Hepatocyte (in vitro differentiated cells): ENCODE results near the gene COL24A1. TPM values are rescaled to one million over a fixed set of nuclear protein-coding genes. Genes with fewer than 3 reads are reported as not detected.

ENCODE experiments used
- DNase-seq: peaks from one replicate; pipeline ENCODE4 v3.0.0-alpha.2; 2016; ENCODE audit warnings: low spot score
- H2AFZ ChIP-seq: fragments of 200-600 bp; sonication (generic); 2 replicates; pipeline ENCODE4 v1.6.0; 2016; ENCODE audit warnings: antibody characterized with exemption, mild to moderate bottlenecking
- H3K27ac ChIP-seq: fragments of 200-600 bp; sonication (generic); 2 replicates; pipeline ENCODE4 v1.5.1; 2016; ENCODE audit warnings: mild to moderate bottlenecking
- H3K27me3 ChIP-seq: fragments of 200-600 bp; sonication (generic); 2 replicates; pipeline ENCODE4 v1.6.1; 2016
- H3K36me3 ChIP-seq: fragments of 200-600 bp; sonication (generic); replicated peaks from 2 replicates; pipeline ENCODE4 v1.5.1; 2016; ENCODE audit warnings: low read depth; ENCODE audit not compliant: insufficient read depth
- H3K4me1 ChIP-seq: fragments of 200-600 bp; sonication (generic); 2 replicates; pipeline ENCODE4 v1.5.1; 2016; ENCODE audit warnings: mild to moderate bottlenecking, moderate library complexity; ENCODE audit not compliant: insufficient read depth
- H3K4me2 ChIP-seq: fragments of 200-600 bp; sonication (generic); 2 replicates; pipeline ENCODE4 v1.6.0; 2016
- H3K4me3 ChIP-seq: fragments of 200-600 bp; sonication (generic); 2 replicates; pipeline ENCODE4 v1.5.1; 2016; ENCODE audit warnings: mild to moderate bottlenecking
- H3K79me2 ChIP-seq: fragments of 200-600 bp; sonication (generic); 2 replicates; pipeline ENCODE4 v1.6.0; 2017; ENCODE audit warnings: mild to moderate bottlenecking
- H3K9me2 ChIP-seq: fragments of 200-600 bp; sonication (generic); replicated peaks from 2 replicates; pipeline ENCODE4 v1.6.0; 2017; ENCODE audit warnings: mild to moderate bottlenecking; ENCODE audit not compliant: insufficient read depth
- H3K9me3 ChIP-seq: fragments of 200-600 bp; sonication (generic); 2 replicates; pipeline ENCODE4 v1.5.1; 2016; ENCODE audit warnings: low read depth, mild to moderate bottlenecking
- H4K20me1 ChIP-seq: fragments of 200-600 bp; sonication (generic); 2 replicates; pipeline ENCODE4 v1.6.0; 2016; ENCODE audit warnings: mild to moderate bottlenecking; ENCODE audit not compliant: insufficient read depth, poor library complexity, severe bottlenecking
- EZH2 ChIP-seq: fragments of 200-600 bp; sonication (generic); IDR thresholded peaks from 2 replicates; pipeline ENCODE4 v1.6.1; 2016; ENCODE audit warnings: antibody characterized with exemption, mild to moderate bottlenecking, borderline replicate concordance
- EZH2phosphoT487 ChIP-seq: fragments of 200-600 bp; sonication (generic); IDR thresholded peaks from one replicate; pipeline ENCODE4 v1.6.1; 2018; ENCODE audit warnings: antibody characterized with exemption, mild to moderate bottlenecking, low read depth, moderate library complexity; ENCODE audit not compliant: unreplicated experiment, severe bottlenecking
- WGBS: methylation state at CpG from one replicate; pipeline ENCODE4 v1.1.6; 2016; ENCODE audit warnings: low lambda C conversion rate; ENCODE audit errors: missing lambda C conversion rate; 5-methylcytosine and 5-hydroxymethylcytosine counted together
- polyA plus RNA-seq: library from polyadenylated mRNA; unstranded; fragments of >200 nt; fragmentation: Nextera tagmentation; extraction: Ambion mirVana; gene quantifications from 2 replicates; pipeline ENCODE4 v1.2.1, GENCODE V29; 2016
- total RNA-seq: library from RNA; depleted of rRNA; stranded (reverse); fragments of >200 nt; gene quantifications from 2 replicates; pipeline ENCODE4 v1.2.3, GENCODE V29; 2014
- TF ChIP-seq, protein P1 (sequence below): fragments of 200-600 bp; sonication (generic); IDR thresholded peaks from 2 replicates; pipeline ENCODE4 v1.5.1; 2016; ENCODE audit warnings: antibody characterized with exemption, mild to moderate bottlenecking; ENCODE audit not compliant: poor library complexity

The COL24A1 gene
- total and polyA plus RNA-seq, 2 experiments from 2014 or later = 2.4 to 2.7 TPM

DNA sequence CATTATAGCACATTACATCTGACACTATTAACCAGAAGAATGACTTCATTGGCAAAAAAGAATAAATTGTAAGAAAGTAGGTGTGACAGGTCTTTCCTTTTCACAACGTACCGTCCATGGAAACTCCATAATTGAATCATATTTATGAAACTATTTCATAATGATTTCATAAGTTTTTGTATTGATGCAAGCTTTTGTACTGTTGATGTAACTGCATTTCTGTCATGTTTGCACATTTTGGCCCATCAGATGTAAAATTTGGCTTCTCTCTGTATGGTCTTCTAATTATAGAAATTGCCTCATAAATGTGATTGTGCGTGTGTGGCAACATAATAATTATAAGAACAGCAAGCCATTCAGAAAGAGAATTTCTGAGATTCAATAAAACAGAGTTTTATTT lies 267.7 kb downstream of the COL24A1 start:
- Histone ChIP-seq H2AFZ (no peak overlapping the region), H3K36me3 (no peaks in the 10 kb centered on the region), H4K20me1 (no peaks in the 10 kb centered on the region), H3K79me2 (no peaks in the 10 kb centered on the region), H3K4me2 (no peak overlapping the region), H3K9me3 (no peaks in the 10 kb centered on the region), H3K4me3 (no peak overlapping the region), H3K27ac (no peak overlapping the region), H3K4me1 (no peaks in the 10 kb centered on the region), H3K9me2 (no peaks in the 10 kb centered on the region), H3K27me3 (no peaks in the 10 kb centered on the region)
- 82% methylated on average over 3 of the region's 3 CpGs for WGBS
- no peak for DNase-seq
- TF ChIP-seq, protein P1, sequence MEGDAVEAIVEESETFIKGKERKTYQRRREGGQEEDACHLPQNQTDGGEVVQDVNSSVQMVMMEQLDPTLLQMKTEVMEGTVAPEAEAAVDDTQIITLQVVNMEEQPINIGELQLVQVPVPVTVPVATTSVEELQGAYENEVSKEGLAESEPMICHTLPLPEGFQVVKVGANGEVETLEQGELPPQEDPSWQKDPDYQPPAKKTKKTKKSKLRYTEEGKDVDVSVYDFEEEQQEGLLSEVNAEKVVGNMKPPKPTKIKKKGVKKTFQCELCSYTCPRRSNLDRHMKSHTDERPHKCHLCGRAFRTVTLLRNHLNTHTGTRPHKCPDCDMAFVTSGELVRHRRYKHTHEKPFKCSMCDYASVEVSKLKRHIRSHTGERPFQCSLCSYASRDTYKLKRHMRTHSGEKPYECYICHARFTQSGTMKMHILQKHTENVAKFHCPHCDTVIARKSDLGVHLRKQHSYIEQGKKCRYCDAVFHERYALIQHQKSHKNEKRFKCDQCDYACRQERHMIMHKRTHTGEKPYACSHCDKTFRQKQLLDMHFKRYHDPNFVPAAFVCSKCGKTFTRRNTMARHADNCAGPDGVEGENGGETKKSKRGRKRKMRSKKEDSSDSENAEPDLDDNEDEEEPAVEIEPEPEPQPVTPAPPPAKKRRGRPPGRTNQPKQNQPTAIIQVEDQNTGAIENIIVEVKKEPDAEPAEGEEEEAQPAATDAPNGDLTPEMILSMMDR = no peak
- TF ChIP-seq EZH2 = no peak
- no peak for TF ChIP-seq EZH2phosphoT487

DNA sequence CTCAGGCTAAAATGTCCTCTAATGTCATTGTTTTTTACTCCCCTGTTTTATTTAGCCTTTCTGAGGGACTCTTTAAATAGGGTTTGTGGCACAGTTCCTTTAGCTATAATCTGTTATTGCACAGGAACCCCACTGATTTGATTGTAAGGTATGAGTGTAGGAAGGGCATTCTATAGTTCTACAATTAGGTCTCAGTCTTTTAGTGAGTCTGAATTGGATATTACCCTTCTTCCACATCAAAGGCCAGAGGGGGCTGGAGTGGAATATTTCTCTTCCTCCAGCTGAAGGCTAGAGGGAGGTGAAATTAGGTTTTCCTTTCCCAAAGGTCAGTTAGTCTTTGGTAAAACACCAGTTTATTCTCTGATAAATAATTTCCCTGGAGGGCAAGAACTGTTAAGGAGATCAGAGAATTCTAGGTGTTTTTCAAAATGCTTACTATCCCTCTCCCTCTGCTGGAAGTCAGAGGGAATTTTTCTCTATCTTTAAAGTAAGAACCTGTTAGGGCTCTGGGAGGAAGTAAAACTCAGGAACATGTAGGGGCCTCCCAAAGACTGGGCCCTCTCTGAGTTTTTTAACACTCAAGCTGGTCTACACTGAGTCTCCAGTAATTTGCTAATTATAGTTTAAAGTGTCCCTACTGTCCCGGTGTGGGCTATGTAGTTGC lies 272.1 kb downstream of the COL24A1 start:
- no peak overlapping the region for H3K4me3 ChIP-seq
- H4K20me1 ChIP-seq = no peaks in the 10 kb centered on the region
- no peaks in the 10 kb centered on the region for H3K79me2 ChIP-seq
- no peaks in the 10 kb centered on the region for H3K9me3 ChIP-seq
- H3K9me2 ChIP-seq = no peaks in the 10 kb centered on the region
- WGBS = 46% methylated on average over 1 of the region's 1 CpG
- no peaks in the 10 kb centered on the region for H3K27me3 ChIP-seq
- no peaks in the 10 kb centered on the region for H3K36me3 ChIP-seq
- H3K4me1 ChIP-seq = no peaks in the 10 kb centered on the region
- peak overlapping the region; percentile 7 for H2AFZ ChIP-seq
- H3K27ac ChIP-seq = no peak overlapping the region
- TF ChIP-seq EZH2phosphoT487 (no peak), EZH2 (no peak)
- TF ChIP-seq, protein P1 = peak; percentile 51
- no peak overlapping the region for H3K4me2 ChIP-seq
- DNase-seq = peak; percentile 22

DNA sequence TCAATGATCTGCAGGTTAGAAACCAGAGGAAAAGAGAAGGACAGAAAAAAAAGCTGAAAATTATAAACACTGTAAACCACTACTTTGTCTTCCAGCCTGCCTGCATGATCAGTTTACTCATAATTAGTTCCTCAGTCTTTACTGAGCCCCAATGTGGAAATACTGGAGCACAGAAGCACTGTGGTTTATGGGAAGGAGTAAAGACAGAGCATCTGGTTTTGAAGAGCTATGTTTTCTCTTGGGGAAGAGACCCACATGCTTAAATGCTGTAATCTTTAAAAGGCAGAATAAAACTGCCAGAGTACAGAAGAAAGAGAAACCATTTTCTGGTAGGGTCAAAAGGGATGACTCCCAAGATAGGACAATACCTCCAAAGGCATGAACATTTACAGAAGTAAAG lies 289.4 kb downstream of the COL24A1 start:
- no peaks in the 10 kb centered on the region for H3K27me3 ChIP-seq
- no peaks in the 10 kb centered on the region for H3K9me2 ChIP-seq
- no peak overlapping the region for H3K4me2 ChIP-seq
- DNase-seq = no peak
- H3K79me2 ChIP-seq = no peaks in the 10 kb centered on the region
- H3K4me3 ChIP-seq = no peak overlapping the region
- H3K4me1 ChIP-seq = peaks cover 7% of the 10 kb centered on the region
- no peaks in the 10 kb centered on the region for H4K20me1 ChIP-seq
- H3K27ac ChIP-seq = no peak overlapping the region
- H3K36me3 ChIP-seq = no peaks in the 10 kb centered on the region
- no peaks in the 10 kb centered on the region for H3K9me3 ChIP-seq
- no peak overlapping the region for H2AFZ ChIP-seq
- TF ChIP-seq EZH2phosphoT487 (no peak), EZH2 (no peak)
- TF ChIP-seq, protein P1 = no peak
